ENCODE data around the gene CREB3L2. TPM values are rescaled to one million over a fixed set of nuclear protein-coding genes. Genes with fewer than 3 reads are reported as not detected.

CREB3L2 gene
- total and polyA plus RNA-seq, 3 experiments from 2014 or later: 12.5 to 25.0 (median 23.9) TPM

- DNase-seq: no peak
- CTCF ChIA-PET: interaction anchor here (1.4 kb wide), 1 partner anchor 33 kb away, joined by 3 read pairs; no protein-coding TSS in a partner anchor
- Histone ChIP-seq H3K27me3 (ENCODE audit: insufficient read depth, low read length, poor library complexity, severe bottlenecking) (no peaks in the 10 kb centered on the region), H3K36me3 (ENCODE audit: insufficient read depth, low read length) (no peaks in the 10 kb centered on the region), H3K4me3 (ENCODE audit: low read length) (no peak overlapping the region), H3K27ac (ENCODE audit: low read depth, low read length) (peak overlapping the region; percentile 57), H3K4me1 (ENCODE audit: insufficient read depth, low read length) (peaks cover 35% of the 10 kb centered on the region), H3K9me3 (ENCODE audit: low read length) (no peaks in the 10 kb centered on the region)
- Mint-ChIP-seq H3K27me3 (no peaks in the 10 kb centered on the region), H3K9me3 (no peaks in the 10 kb centered on the region), H3K27ac (peak overlapping the region; percentile 78 to 98 (median 95)), H3K4me3 (peak overlapping the region in 6 of 7 donors; percentile 19 to 91 (median 83)), H3K4me1 (peaks cover 48 to 50% (median 49%) of the 10 kb centered on the region in 3 donors), H3K36me3 (peaks cover 3 to 8% (median 4%) of the 10 kb centered on the region in 3 donors)
- POLR2A ChIA-PET: interaction anchor here (0.8 to 1.4 kb wide), 2 partner anchors 65 kb away, joined by 3 read pairs; partner anchors contain the start of gene CREB3L2
Observed at GRCh38 chr7:137936509-137937201, 65.2 kb downstream of the CREB3L2 start.

DNA sequence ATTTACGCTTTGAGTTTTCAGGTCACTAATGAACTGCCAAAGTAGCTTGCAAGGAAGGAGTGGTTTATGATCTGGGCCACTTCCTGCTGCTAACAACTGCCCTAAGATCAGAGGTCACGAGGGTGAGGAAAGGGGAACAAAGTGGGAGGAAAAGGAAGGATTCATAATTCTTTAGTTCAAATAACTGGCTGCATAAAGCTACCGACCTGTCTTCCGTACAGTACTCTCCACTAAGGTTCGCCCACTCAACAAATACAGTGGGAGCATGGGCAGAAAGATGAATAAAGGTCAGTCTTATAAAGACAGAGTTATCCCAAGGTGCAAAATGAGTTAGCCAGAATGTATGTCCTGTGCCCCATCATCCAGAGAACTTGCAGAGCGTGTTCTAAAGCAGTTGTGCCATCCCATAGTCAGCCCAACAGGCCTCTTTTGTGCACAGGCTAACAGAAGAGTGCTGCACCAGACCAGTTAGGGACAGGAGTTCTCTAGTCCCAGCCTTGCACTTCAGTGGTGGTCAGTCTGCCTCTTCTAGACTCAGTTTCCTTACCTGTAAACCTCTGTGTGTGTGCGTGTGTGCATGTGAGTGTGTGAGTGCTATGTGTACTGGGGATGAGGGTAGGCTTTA, 65.9 kb downstream of the CREB3L2 start:
- H3K27ac Mint-ChIP-seq: peak overlapping the region; percentile 78 to 98 (median 95)
- ChIA-PET CTCF (interaction anchor here (1.6 to 2.7 kb wide), 4 partner anchors 16 to 73 kb away, joined by 3 to 13 read pairs (median 6); partner anchors contain the start of gene CREB3L2), POLR2A (interaction anchor here (0.8 kb wide), 1 partner anchor 66 kb away, joined by 3 read pairs; the partner anchor contains the start of gene CREB3L2)
- no peaks in the 10 kb centered on the region for H3K9me3 Mint-ChIP-seq
- peak overlapping the region; percentile 22 for H3K4me3 ChIP-seq (ENCODE audit: low read length)
- H3K36me3 ChIP-seq (ENCODE audit: insufficient read depth, low read length): no peaks in the 10 kb centered on the region
- H3K4me3 Mint-ChIP-seq: peak overlapping the region; percentile 57 to 94 (median 87)
- H3K27me3 Mint-ChIP-seq: no peaks in the 10 kb centered on the region
- no peaks in the 10 kb centered on the region for H3K27me3 ChIP-seq (ENCODE audit: insufficient read depth, low read length, poor library complexity, severe bottlenecking)
- DNase-seq: peak in 2 of 5 donors; percentile 11 to 13
- peak overlapping the region; percentile 57 for H3K27ac ChIP-seq (ENCODE audit: low read depth, low read length)
- peaks cover 47 to 50% (median 50%) of the 10 kb centered on the region in 3 donors for H3K4me1 Mint-ChIP-seq
- peaks cover 3 to 8% (median 4%) of the 10 kb centered on the region in 3 donors for H3K36me3 Mint-ChIP-seq
- H3K4me1 ChIP-seq (ENCODE audit: insufficient read depth, low read length): peaks cover 35% of the 10 kb centered on the region
- no peaks in the 10 kb centered on the region for H3K9me3 ChIP-seq (ENCODE audit: low read length)

- Histone ChIP-seq H3K27me3 (ENCODE audit: insufficient read depth, low read length, poor library complexity, severe bottlenecking) (no peaks in the 10 kb centered on the region), H3K36me3 (ENCODE audit: insufficient read depth, low read length) (no peaks in the 10 kb centered on the region), H3K9me3 (ENCODE audit: low read length) (no peaks in the 10 kb centered on the region), H3K4me3 (ENCODE audit: low read length) (peak overlapping the region; percentile 39), H3K27ac (ENCODE audit: low read depth, low read length) (peak overlapping the region; percentile 57), H3K4me1 (ENCODE audit: insufficient read depth, low read length) (peaks cover 35% of the 10 kb centered on the region)
- Mint-ChIP-seq H3K9me3 (no peaks in the 10 kb centered on the region), H3K4me1 (peaks cover 50 to 57% (median 56%) of the 10 kb centered on the region in 3 donors), H3K27ac (peak overlapping the region; percentile 84 to 98 (median 96)), H3K36me3 (peaks cover 3 to 8% (median 4%) of the 10 kb centered on the region in 3 donors), H3K4me3 (peak overlapping the region; percentile 87 to 94 (median 88)), H3K27me3 (no peaks in the 10 kb centered on the region)
- CTCF ChIA-PET: interaction anchor here (1.4 to 2.7 kb wide), 5 partner anchors 15 to 74 kb away, joined by 3 to 13 read pairs (median 6); partner anchors contain the start of gene CREB3L2
- POLR2A ChIA-PET: interaction anchor here (0.8 to 1.1 kb wide), 3 partner anchors 19 to 67 kb away, joined by 3 read pairs; partner anchors contain the start of gene CREB3L2
- peak in 2 of 5 donors; percentile 14 to 34 for DNase-seq
Observed at GRCh38 chr7:137934941-137935883, 66.7 kb downstream of the CREB3L2 start.

DNA sequence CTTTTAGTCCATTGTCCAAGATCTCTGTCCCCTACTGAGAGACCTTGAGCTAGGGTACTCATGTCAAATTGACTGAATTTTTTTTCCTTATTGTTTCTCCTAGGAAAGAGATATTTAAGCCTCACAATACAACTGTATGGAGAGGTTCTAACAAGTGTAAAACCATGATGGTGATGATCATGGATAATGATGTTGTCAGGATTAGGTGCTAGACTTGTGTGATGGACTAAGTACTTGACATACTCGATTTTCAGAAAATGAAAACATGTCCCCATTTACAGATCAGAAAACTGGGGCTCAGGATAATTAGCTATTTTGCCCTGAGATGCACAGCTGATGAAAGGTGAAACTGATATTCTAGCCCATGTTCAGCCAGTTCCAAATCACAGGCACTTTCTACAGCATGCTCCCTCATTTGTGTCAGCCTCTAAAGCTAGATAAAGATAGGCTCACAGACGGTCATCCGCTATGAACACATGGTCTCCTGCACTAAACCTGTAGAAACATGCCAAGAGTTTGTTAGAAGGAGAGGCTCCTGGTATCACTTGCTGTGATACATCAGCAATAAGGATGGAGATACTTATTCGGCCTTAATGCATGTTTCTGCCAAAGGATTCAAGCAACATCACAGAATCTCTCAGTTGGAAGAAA, 67.6 kb downstream of the CREB3L2 start:
- CTCF ChIA-PET: interaction anchor here (1.4 to 2.7 kb wide), 4 partner anchors 14 to 75 kb away, joined by 3 to 13 read pairs (median 5); partner anchors contain the start of gene CREB3L2
- Mint-ChIP-seq H3K4me1 (peaks cover 52 to 59% (median 58%) of the 10 kb centered on the region in 3 donors), H3K9me3 (no peaks in the 10 kb centered on the region), H3K36me3 (peaks cover 3 to 8% (median 4%) of the 10 kb centered on the region in 3 donors), H3K27ac (peak overlapping the region; percentile 75 to 98 (median 96)), H3K27me3 (no peaks in the 10 kb centered on the region), H3K4me3 (peak overlapping the region; percentile 87 to 94 (median 88))
- POLR2A ChIA-PET: interaction anchor here (0.9 to 1.1 kb wide), 2 partner anchors 18 to 67 kb away, joined by 3 read pairs; no protein-coding TSS in a partner anchor
- peaks cover 35% of the 10 kb centered on the region for H3K4me1 ChIP-seq (ENCODE audit: insufficient read depth, low read length)
- H3K27ac ChIP-seq (ENCODE audit: low read depth, low read length): peak overlapping the region; percentile 57
- DNase-seq: no peak
- H3K4me3 ChIP-seq (ENCODE audit: low read length): peak overlapping the region; percentile 39
- H3K36me3 ChIP-seq (ENCODE audit: insufficient read depth, low read length): no peaks in the 10 kb centered on the region
- H3K27me3 ChIP-seq (ENCODE audit: insufficient read depth, low read length, poor library complexity, severe bottlenecking): no peaks in the 10 kb centered on the region
- H3K9me3 ChIP-seq (ENCODE audit: low read length): no peaks in the 10 kb centered on the region

DNA sequence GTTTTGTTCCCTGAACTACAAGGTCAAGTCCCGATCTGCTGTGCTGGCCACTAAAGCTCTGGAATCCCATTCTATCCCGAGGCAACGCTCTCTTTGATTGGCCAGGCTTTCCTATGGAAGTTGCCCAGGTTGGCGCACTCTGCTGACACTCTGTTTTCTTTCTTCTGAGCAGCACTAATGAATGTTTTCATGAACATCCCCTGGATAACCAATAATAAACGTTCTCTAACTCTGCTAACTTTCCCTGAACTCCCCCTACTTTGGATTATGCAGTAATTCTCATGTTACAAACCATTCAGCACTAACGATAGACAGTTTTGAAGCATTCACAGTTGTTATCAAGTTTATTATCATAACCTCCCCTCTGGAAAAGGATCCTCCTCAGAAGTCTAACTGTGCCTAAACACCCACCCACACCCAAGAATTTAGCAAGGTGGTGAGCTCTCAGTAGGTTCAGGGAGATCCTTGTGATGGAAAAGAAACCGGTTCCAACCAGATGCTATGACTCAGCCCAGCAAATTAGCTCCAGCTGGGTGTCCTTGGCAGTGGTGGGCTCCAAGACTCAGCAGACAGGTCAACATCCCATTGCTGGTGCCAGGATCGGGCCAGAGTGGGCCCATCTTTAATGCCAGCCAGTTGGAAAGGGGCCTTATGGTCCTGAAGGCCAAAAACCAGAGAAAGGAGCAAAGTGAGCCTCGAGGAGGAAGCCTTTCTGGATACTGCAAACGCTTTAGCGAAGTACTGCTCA, 68.4 kb downstream of the CREB3L2 start:
- Mint-ChIP-seq H3K27me3 (peaks cover 0 to 1% of the 10 kb centered on the region in 2 donors), H3K27ac (peak overlapping the region; percentile 21 to 98 (median 96)), H3K9me3 (no peaks in the 10 kb centered on the region), H3K4me1 (peaks cover 50 to 62% (median 58%) of the 10 kb centered on the region in 3 donors), H3K4me3 (peak overlapping the region in 4 of 7 donors; percentile 22 to 39 (median 30)), H3K36me3 (peaks cover 3 to 11% (median 4%) of the 10 kb centered on the region in 3 donors)
- H3K36me3 ChIP-seq (ENCODE audit: insufficient read depth, low read length): no peaks in the 10 kb centered on the region
- no peaks in the 10 kb centered on the region for H3K9me3 ChIP-seq (ENCODE audit: low read length)
- no peaks in the 10 kb centered on the region for H3K27me3 ChIP-seq (ENCODE audit: insufficient read depth, low read length, poor library complexity, severe bottlenecking)
- peaks cover 35% of the 10 kb centered on the region for H3K4me1 ChIP-seq (ENCODE audit: insufficient read depth, low read length)
- POLR2A ChIA-PET: no interaction called here
- peak overlapping the region; percentile 57 for H3K27ac ChIP-seq (ENCODE audit: low read depth, low read length)
- no peak for DNase-seq
- CTCF ChIA-PET: interaction anchor here (1.4 to 2.7 kb wide), 2 partner anchors 69 to 73 kb away, joined by 4 to 13 read pairs; partner anchors contain the start of gene CREB3L2
- no peak overlapping the region for H3K4me3 ChIP-seq (ENCODE audit: low read length)

- H3K4me3 ChIP-seq (ENCODE audit: low read length): no peak overlapping the region
- DNase-seq: no peak
- H3K27ac ChIP-seq (ENCODE audit: low read depth, low read length): peak overlapping the region; percentile 57
- Mint-ChIP-seq H3K4me1 (peaks cover 50 to 62% (median 58%) of the 10 kb centered on the region in 3 donors), H3K4me3 (peak overlapping the region in 3 of 7 donors; percentile 22 to 54 (median 39)), H3K27ac (peak overlapping the region; percentile 21 to 98 (median 96)), H3K36me3 (peaks cover 3 to 15% (median 4%) of the 10 kb centered on the region in 3 donors), H3K9me3 (no peaks in the 10 kb centered on the region), H3K27me3 (peaks cover 0 to 1% of the 10 kb centered on the region in 2 donors)
- ChIA-PET CTCF (no interaction called here), POLR2A (no interaction called here)
- no peaks in the 10 kb centered on the region for H3K36me3 ChIP-seq (ENCODE audit: insufficient read depth, low read length)
- H3K27me3 ChIP-seq (ENCODE audit: insufficient read depth, low read length, poor library complexity, severe bottlenecking): no peaks in the 10 kb centered on the region
- H3K4me1 ChIP-seq (ENCODE audit: insufficient read depth, low read length): peaks cover 35% of the 10 kb centered on the region
- H3K9me3 ChIP-seq (ENCODE audit: low read length): no peaks in the 10 kb centered on the region
Observed at GRCh38 chr7:137932881-137933269, 69.0 kb downstream of the CREB3L2 start.

Data from CD8-positive, alpha-beta memory T cell (primary cell).